Measurements from ENCODE around the gene RPS6KB1.
"Not testable (repeated sequence)": the region's sequence is repeated elsewhere in the genome, so short reads cannot be mapped to it uniquely, and the experiment has no call there.

Gene RPS6KB1

GRCh38 chr17:59851439-59852375, 41.2 kb upstream of the RPS6KB1 start:
- H3K4me1 ChIP-seq (ENCODE audit: control insufficient read depth in 1 of 2, insufficient read depth in 2 of 2, low read length in 2 of 2) = peaks cover 6 to 7% of the 10 kb centered on the region in 2 experiments
- H3K36me3 ChIP-seq (ENCODE audit: control insufficient read depth in 1 of 2, insufficient read depth in 2 of 2, low read length in 2 of 2) = peaks cover 0 to 2% of the 10 kb centered on the region in 2 experiments
- no peak overlapping the region for H4K12ac ChIP-seq (ENCODE audit: low read depth, low read length)
- no peak overlapping the region for H3K27ac ChIP-seq (ENCODE audit: low read depth, low read length)
- H3K4ac ChIP-seq (ENCODE audit: low read depth, low read length) = no peak overlapping the region
- peak overlapping the region; percentile 76 for H3K14ac ChIP-seq (ENCODE audit: low read length)
- no peak overlapping the region for H3K23ac ChIP-seq (ENCODE audit: low read length)
- H4K91ac ChIP-seq (ENCODE audit: low read depth, low read length) = peak overlapping the region; percentile 63
- H3K9me3 ChIP-seq (ENCODE audit: insufficient read depth, low read depth, low read length) = no peaks in the 10 kb centered on the region
- peak overlapping the region; percentile 50 for H4K8ac ChIP-seq (ENCODE audit: low read depth, low read length)
- no peak overlapping the region for H3K4me3 ChIP-seq (ENCODE audit: low read depth, low read length)
- no CpG with 5 or more reads among the region's 14 CpGs for WGBS (ENCODE audit: extremely low coverage, insufficient coverage, insufficient read length)
- peaks cover 4% of the 10 kb centered on the region for H3K79me1 ChIP-seq (ENCODE audit: low read length)
- H2BK5ac ChIP-seq (ENCODE audit: low read depth, low read length, poor library complexity) = peak overlapping the region; percentile 38
- peak overlapping the region; percentile 80 for H2BK120ac ChIP-seq (ENCODE audit: insufficient read depth, low read length, poor library complexity)
- no peak for DNase-seq
- no peaks in the 10 kb centered on the region for H3K27me3 ChIP-seq (ENCODE audit: insufficient read depth, low read length)
- peak overlapping the region; percentile 52 for H3K18ac ChIP-seq (ENCODE audit: low read length)
- no peak overlapping the region for H2AFZ ChIP-seq (ENCODE audit: insufficient read depth, low read length, poor library complexity)
- no peak overlapping the region for H3K4me2 ChIP-seq (ENCODE audit: low read length)
- H3K9ac ChIP-seq (ENCODE audit: low read length) = no peak overlapping the region
- H3K79me2 ChIP-seq (ENCODE audit: control insufficient read depth, insufficient read depth, low read length, poor library complexity) = no peaks in the 10 kb centered on the region
- H2BK12ac ChIP-seq (ENCODE audit: low read length) = peak overlapping the region; percentile 54
- H2AK5ac ChIP-seq (ENCODE audit: low read length) = peak overlapping the region; percentile 84

DNA sequence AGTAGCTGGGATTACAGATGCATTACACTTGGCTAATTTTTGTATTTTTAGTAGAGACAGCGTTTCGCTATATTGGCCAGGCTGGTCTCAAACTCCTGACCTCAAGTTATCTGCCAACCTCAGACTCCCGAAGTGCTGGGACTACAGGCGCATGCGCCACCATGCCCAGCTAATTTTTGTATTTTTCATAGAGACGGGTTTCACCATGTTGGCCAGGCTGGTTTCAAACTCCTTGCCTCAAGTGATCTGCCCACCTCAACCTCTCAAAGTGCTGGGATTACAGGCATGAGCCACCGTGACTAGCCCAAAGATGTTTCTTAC, 40.1 kb upstream of the RPS6KB1 start:
- H3K27ac ChIP-seq (ENCODE audit: low read depth, low read length); H3K9ac ChIP-seq (ENCODE audit: low read length); H3K36me3 ChIP-seq (ENCODE audit: control insufficient read depth in 1 of 2, insufficient read depth in 2 of 2, low read length in 2 of 2); H3K4me3 ChIP-seq (ENCODE audit: low read depth, low read length); H3K4ac ChIP-seq (ENCODE audit: low read depth, low read length); DNase-seq; H2BK120ac ChIP-seq (ENCODE audit: insufficient read depth, low read length, poor library complexity); H3K9me3 ChIP-seq (ENCODE audit: insufficient read depth, low read depth, low read length); H3K27me3 ChIP-seq (ENCODE audit: insufficient read depth, low read length); H3K79me2 ChIP-seq (ENCODE audit: control insufficient read depth, insufficient read depth, low read length, poor library complexity); H3K14ac ChIP-seq (ENCODE audit: low read length); H3K4me2 ChIP-seq (ENCODE audit: low read length); H4K8ac ChIP-seq (ENCODE audit: low read depth, low read length); H2AFZ ChIP-seq (ENCODE audit: insufficient read depth, low read length, poor library complexity); H4K12ac ChIP-seq (ENCODE audit: low read depth, low read length); H2BK5ac ChIP-seq (ENCODE audit: low read depth, low read length, poor library complexity); H3K18ac ChIP-seq (ENCODE audit: low read length); H3K23ac ChIP-seq (ENCODE audit: low read length); H3K79me1 ChIP-seq (ENCODE audit: low read length): not testable (repeated sequence)
- no CpG with 5 or more reads among the region's 7 CpGs for WGBS (ENCODE audit: extremely low coverage, insufficient coverage, insufficient read length)
- Histone ChIP-seq H2BK12ac (ENCODE audit: low read length) (peak overlapping the region; percentile 43), H4K91ac (ENCODE audit: low read depth, low read length) (peak overlapping the region; percentile 27), H3K4me1 (ENCODE audit: control insufficient read depth in 1 of 2, insufficient read depth in 2 of 2, low read length in 2 of 2) (peaks cover 7 to 14% of the 10 kb centered on the region in 2 experiments), H2AK5ac (ENCODE audit: low read length) (peak overlapping the region; percentile 35)

DNA sequence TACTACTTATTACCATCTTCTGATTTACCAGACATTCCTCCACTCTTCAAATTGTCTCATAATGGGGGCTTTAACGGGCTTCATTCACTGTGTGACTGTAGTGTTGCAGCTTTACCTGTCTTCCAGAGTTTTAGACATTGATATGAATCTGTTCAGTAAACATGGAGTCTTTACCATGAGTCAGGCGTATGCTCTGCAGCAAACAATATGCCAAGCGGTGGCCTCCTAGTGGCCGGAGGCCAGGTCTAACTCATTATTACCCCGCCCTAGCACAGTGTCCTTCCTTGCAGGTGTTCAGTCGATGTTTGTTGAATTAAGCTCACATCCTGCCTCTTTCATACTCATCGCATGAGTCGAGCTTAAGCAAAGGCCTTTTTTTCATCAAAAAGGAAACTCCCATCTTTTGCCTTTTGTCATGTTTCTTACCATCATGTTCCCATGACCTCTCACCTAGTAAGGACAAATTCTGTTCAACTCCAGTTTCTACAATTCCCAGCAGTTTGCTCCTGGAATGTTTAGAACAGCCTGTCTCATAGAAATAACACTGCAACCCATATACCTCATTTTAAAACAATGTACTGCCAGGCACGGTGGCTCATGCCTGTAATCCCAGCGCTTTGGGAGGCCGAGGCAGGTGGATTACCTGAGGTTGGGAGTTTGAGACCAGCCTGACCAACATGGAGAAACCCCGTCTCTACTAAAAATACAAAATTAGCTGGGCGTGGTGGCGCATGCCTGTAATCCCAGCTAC, 39.6 kb upstream of the RPS6KB1 start:
- H2BK12ac ChIP-seq (ENCODE audit: low read length) = no peak overlapping the region
- no peak overlapping the region for H3K4me3 ChIP-seq (ENCODE audit: low read depth, low read length)
- no peak overlapping the region for H3K9ac ChIP-seq (ENCODE audit: low read length)
- DNase-seq = peak; percentile 98 to 99
- peak overlapping the region; percentile 20 for H3K27ac ChIP-seq (ENCODE audit: low read depth, low read length)
- H3K14ac ChIP-seq (ENCODE audit: low read length) = no peak overlapping the region
- no peaks in the 10 kb centered on the region for H3K79me2 ChIP-seq (ENCODE audit: control insufficient read depth, insufficient read depth, low read length, poor library complexity)
- H3K4me1 ChIP-seq (ENCODE audit: control insufficient read depth in 1 of 2, insufficient read depth in 2 of 2, low read length in 2 of 2) = peaks cover 6 to 14% of the 10 kb centered on the region in 2 experiments
- H2BK120ac ChIP-seq (ENCODE audit: insufficient read depth, low read length, poor library complexity) = no peak overlapping the region
- peaks cover 7% of the 10 kb centered on the region for H3K79me1 ChIP-seq (ENCODE audit: low read length)
- H4K91ac ChIP-seq (ENCODE audit: low read depth, low read length) = no peak overlapping the region
- H2BK5ac ChIP-seq (ENCODE audit: low read depth, low read length, poor library complexity) = no peak overlapping the region
- WGBS (ENCODE audit: extremely low coverage, insufficient coverage, insufficient read length) = no CpG with 5 or more reads among the region's 14 CpGs
- no peak overlapping the region for H3K23ac ChIP-seq (ENCODE audit: low read length)
- no peak overlapping the region for H4K8ac ChIP-seq (ENCODE audit: low read depth, low read length)
- no peak overlapping the region for H3K18ac ChIP-seq (ENCODE audit: low read length)
- H3K4me2 ChIP-seq (ENCODE audit: low read length) = no peak overlapping the region
- no peak overlapping the region for H3K4ac ChIP-seq (ENCODE audit: low read depth, low read length)
- H3K36me3 ChIP-seq (ENCODE audit: control insufficient read depth in 1 of 2, insufficient read depth in 2 of 2, low read length in 2 of 2) = peaks cover 0 to 2% of the 10 kb centered on the region in 2 experiments
- H3K9me3 ChIP-seq (ENCODE audit: insufficient read depth, low read depth, low read length) = no peaks in the 10 kb centered on the region
- H4K12ac ChIP-seq (ENCODE audit: low read depth, low read length) = no peak overlapping the region
- H3K27me3 ChIP-seq (ENCODE audit: insufficient read depth, low read length) = no peaks in the 10 kb centered on the region
- no peak overlapping the region for H2AK5ac ChIP-seq (ENCODE audit: low read length)
- no peak overlapping the region for H2AFZ ChIP-seq (ENCODE audit: insufficient read depth, low read length, poor library complexity)

DNA sequence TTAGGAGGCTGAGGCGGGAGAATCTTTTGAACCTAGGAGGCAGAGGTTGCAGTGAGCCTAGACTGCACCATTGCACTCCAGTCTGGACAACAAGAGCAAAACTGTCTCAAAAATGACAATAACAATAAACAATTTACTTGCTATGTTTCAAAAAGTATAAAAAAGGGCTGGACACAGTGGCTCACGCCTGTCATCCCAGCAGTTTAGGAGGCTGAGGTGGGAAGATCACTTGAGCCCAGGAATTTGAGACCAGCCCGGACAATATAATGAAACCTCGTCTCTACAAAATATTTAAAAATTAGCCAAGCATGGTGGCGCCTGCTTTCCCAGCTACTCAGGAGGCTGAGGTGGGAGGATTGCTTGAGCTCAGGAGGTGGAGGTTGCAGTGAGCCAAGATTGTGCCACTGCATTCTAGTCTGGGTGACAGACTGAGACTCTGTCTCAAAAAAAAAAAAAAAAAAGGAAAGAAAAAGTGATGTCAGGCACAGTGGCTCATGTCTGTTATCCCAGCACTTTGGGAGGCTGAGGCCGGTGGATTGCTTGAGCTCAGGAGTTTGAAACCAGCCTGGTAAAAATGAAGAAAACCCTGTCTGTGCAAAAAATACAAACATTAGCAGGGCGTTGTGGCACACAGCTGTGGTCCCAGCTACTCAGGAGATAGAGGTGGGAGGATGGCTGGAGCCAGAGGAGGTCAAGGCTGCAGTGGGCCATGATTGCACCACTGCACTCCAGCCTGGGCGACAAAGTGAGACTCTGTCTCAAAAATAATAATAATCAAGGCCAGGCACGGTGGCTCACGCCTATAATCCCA, 38.8 kb upstream of the RPS6KB1 start:
- H3K18ac ChIP-seq (ENCODE audit: low read length); H3K4ac ChIP-seq (ENCODE audit: low read depth, low read length); H3K4me3 ChIP-seq (ENCODE audit: low read depth, low read length); H3K4me2 ChIP-seq (ENCODE audit: low read length); H4K8ac ChIP-seq (ENCODE audit: low read depth, low read length); H4K12ac ChIP-seq (ENCODE audit: low read depth, low read length); H3K14ac ChIP-seq (ENCODE audit: low read length); H2BK5ac ChIP-seq (ENCODE audit: low read depth, low read length, poor library complexity); H3K27me3 ChIP-seq (ENCODE audit: insufficient read depth, low read length); H3K36me3 ChIP-seq (ENCODE audit: control insufficient read depth in 1 of 2, insufficient read depth in 2 of 2, low read length in 2 of 2); H2AFZ ChIP-seq (ENCODE audit: insufficient read depth, low read length, poor library complexity); H3K9me3 ChIP-seq (ENCODE audit: insufficient read depth, low read depth, low read length); H2AK5ac ChIP-seq (ENCODE audit: low read length); H3K9ac ChIP-seq (ENCODE audit: low read length); H3K79me1 ChIP-seq (ENCODE audit: low read length); H3K79me2 ChIP-seq (ENCODE audit: control insufficient read depth, insufficient read depth, low read length, poor library complexity); H3K23ac ChIP-seq (ENCODE audit: low read length): not testable (repeated sequence)
- WGBS (ENCODE audit: extremely low coverage, insufficient coverage, insufficient read length) = no CpG with 5 or more reads among the region's 10 CpGs
- Histone ChIP-seq H4K91ac (ENCODE audit: low read depth, low read length) (peak overlapping the region; percentile 13), H3K27ac (ENCODE audit: low read depth, low read length) (peak overlapping the region; percentile 20), H3K4me1 (ENCODE audit: control insufficient read depth in 1 of 2, insufficient read depth in 2 of 2, low read length in 2 of 2) (peaks cover 6 to 14% of the 10 kb centered on the region in 2 experiments), H2BK120ac (ENCODE audit: insufficient read depth, low read length, poor library complexity) (peak overlapping the region; percentile 17), H2BK12ac (ENCODE audit: low read length) (peak overlapping the region; percentile 36)
- DNase-seq = peak; percentile 63 to 77
